Endothelial cell (in vitro differentiated cells): ENCODE measurements around the gene C16orf92. TPM values are rescaled to one million over a fixed set of nuclear protein-coding genes. Genes with fewer than 3 reads are reported as not detected.
A peak's percentile ranks its signal among the peaks of the same experiment; 100 is the strongest.

ENCODE experiments used
- DNase-seq: peaks from one replicate; pipeline ENCODE4 v3.0.0; 2021; ENCODE audit warnings: low spot score
- H3K27ac Mint-ChIP-seq: one replicate; pipeline ENCODE4 v1.8.0; 2021; ENCODE audit warnings: mixed read lengths, inconsistent platforms; ENCODE audit not compliant: unreplicated experiment
- H3K27me3 Mint-ChIP-seq: one replicate; pipeline ENCODE4 v1.8.0; 2021; ENCODE audit warnings: mild to moderate bottlenecking, moderate library complexity, mixed read lengths, inconsistent platforms; ENCODE audit not compliant: unreplicated experiment
- H3K36me3 Mint-ChIP-seq: one replicate; pipeline ENCODE4 v1.8.0; 2021; ENCODE audit warnings: mild to moderate bottlenecking, low read depth, mixed read lengths, inconsistent platforms; ENCODE audit not compliant: unreplicated experiment
- H3K4me1 Mint-ChIP-seq: one replicate; pipeline ENCODE4 v1.8.0; 2021; ENCODE audit warnings: mild to moderate bottlenecking, mixed read lengths, inconsistent platforms; ENCODE audit not compliant: unreplicated experiment
- H3K4me3 Mint-ChIP-seq: one replicate; pipeline ENCODE4 v1.8.0; 2021; ENCODE audit warnings: mild to moderate bottlenecking, mixed read lengths, inconsistent platforms; ENCODE audit not compliant: unreplicated experiment
- H3K9me3 Mint-ChIP-seq: one replicate; pipeline ENCODE4 v1.8.0; 2021; ENCODE audit warnings: mixed read lengths, inconsistent platforms; ENCODE audit not compliant: unreplicated experiment
- total RNA-seq: library from RNA; stranded (reverse); fragmentation: NEBNext Ultra II Directional; extraction: Animal tissue kit (Norgen Biotek cat#: 25700); gene quantifications from one replicate; pipeline ENCODE4 v1.2.1, GENCODE V29; 2021; ENCODE audit not compliant: unreplicated experiment
- TF ChIP-seq, protein P1 (sequence below): fragments of 200-600 bp; sonication (generic); IDR thresholded peaks from one replicate; pipeline ENCODE4 v1.5.0; 2021; ENCODE audit warnings: antibody characterized with exemption; ENCODE audit not compliant: unreplicated experiment

The C16orf92 gene
- total RNA-seq, 1 donor from 2014 or later: not detected

DNA sequence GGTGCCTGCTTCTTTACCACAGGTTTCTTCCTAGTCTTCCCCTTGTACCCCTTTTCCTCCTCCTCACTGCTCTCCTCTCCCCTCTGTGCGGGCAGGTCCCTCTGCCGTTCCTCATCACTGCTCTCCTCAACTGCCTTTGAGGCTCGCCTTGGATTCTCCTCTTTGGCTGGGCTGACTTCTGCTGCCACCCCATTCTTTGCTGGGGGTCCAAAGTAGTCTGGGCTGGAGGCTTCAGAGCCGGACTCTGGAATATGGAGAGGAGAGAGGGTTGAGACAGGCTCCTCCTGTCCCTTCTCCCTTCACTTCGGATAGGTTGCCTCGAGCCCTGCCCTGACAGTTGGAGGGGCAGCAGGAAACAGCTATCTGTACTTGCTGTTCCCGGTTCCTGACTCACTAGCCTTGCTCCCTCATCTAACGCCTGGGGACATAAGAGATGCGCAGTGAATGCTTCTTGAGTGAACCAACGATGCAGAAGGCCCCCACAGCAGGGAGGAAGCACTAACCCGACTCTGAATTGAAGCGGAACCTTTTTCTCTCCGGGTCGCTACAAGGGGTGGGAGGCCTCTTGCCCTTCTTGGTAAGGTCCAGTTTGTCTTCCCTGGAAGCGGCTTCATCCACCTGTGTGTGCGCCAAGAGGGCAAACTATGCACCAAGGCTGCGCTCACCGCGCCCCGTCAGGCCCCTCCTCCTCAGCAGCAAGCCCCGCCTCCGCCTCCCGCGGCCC is 28.2 kb upstream of the C16orf92 start:
- no peaks in the 10 kb centered on the region for H3K9me3 Mint-ChIP-seq
- H3K4me1 Mint-ChIP-seq: peaks cover 57% of the 10 kb centered on the region
- peaks cover 39% of the 10 kb centered on the region for H3K27me3 Mint-ChIP-seq
- H3K36me3 Mint-ChIP-seq: peaks cover 52% of the 10 kb centered on the region
- H3K4me3 Mint-ChIP-seq: peak overlapping the region; percentile 96
- no peak for DNase-seq
- peak overlapping the region; percentile 81 for H3K27ac Mint-ChIP-seq
- TF ChIP-seq, protein P1, sequence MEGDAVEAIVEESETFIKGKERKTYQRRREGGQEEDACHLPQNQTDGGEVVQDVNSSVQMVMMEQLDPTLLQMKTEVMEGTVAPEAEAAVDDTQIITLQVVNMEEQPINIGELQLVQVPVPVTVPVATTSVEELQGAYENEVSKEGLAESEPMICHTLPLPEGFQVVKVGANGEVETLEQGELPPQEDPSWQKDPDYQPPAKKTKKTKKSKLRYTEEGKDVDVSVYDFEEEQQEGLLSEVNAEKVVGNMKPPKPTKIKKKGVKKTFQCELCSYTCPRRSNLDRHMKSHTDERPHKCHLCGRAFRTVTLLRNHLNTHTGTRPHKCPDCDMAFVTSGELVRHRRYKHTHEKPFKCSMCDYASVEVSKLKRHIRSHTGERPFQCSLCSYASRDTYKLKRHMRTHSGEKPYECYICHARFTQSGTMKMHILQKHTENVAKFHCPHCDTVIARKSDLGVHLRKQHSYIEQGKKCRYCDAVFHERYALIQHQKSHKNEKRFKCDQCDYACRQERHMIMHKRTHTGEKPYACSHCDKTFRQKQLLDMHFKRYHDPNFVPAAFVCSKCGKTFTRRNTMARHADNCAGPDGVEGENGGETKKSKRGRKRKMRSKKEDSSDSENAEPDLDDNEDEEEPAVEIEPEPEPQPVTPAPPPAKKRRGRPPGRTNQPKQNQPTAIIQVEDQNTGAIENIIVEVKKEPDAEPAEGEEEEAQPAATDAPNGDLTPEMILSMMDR: no peak

DNA sequence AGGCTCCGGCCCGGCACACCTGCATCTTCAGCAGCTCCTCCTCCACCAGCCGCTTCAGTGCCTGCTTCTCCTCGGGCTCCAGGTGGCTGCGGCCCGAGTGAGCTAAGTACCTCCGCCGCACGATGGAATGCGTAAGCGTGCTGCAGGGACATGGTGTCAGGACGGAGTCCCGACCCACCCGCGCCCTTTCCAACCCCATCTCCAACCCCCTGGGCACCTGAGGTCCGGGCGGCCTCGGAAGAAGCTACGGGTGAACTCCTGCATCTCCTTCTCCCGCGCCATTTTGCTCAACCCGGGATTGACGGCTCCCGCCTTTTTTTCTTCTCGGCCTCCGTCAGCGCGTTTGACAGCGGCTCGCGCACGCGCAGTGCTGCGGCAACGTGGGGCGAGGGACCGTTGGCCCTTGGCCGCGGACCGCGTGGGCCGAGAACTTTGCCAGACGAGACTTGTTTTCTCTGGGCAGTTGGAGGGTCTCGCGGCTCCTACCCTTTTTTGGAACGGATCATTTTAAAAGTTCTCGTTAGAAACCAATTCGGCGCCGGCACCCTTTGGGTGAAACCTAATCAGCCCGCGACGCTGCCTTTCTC is 27.6 kb upstream of the C16orf92 start, which contains the start of gene HIRIP3:
Gene HIRIP3 (minus strand): TSS at position 294 of the 587 bp plus-strand sequence. CDS start 12 bp downstream, at position 282.
- peak; percentile 75 for DNase-seq
- peaks cover 54% of the 10 kb centered on the region for H3K4me1 Mint-ChIP-seq
- H3K4me3 Mint-ChIP-seq: peak within 1 kb of the TSS; percentile 96
- TF ChIP-seq, protein P1: no peak
- peaks cover 46% of the 10 kb centered on the region for H3K36me3 Mint-ChIP-seq
- peak within 1 kb of the TSS; percentile 81 for H3K27ac Mint-ChIP-seq
- H3K9me3 Mint-ChIP-seq: no peaks in the 10 kb centered on the region
- H3K27me3 Mint-ChIP-seq: peaks cover 41% of the 10 kb centered on the region

DNA sequence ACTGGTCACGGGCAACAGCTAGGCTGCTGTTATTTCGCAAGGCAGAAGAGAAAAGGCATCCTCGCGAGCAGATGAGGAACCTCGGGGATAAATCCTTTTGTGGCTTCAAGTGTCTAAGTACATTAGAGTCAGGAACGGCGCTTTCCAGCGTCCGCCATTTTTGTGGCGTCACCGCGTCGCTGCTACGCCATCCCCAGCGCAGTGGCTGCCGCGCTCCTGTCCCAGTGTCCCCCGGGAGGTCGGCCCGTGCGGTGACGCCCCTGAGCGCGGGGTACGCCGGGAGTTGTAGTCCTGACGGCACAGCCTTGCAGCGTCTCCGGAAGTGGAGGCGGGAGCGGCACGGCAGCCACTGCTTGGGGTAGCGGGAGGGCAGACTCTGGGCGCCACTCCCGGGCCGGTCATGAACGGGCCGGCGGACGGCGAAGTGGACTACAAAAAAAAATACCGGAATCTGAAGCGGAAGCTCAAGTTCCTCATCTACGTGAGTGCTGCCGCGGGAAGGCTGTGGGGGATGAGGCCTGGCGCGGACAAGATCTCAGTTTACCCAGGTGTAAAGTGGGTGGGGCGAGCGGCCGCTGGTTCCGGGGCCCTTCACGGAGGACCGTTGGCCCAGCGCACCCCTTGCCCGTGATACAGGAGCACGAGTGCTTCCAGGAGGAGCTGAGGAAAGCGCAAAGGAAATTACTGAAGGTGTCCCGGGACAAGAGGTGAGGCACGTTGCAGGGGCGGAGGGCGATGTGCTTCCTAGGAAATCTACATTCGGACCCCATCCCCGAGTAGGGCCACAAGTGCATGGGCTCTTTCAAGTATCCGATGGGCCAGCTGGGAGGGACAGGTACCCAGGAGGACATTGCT is 26.9 kb upstream of the C16orf92 start, which contains the start of gene INO80E:
Gene INO80E (plus strand): TSS at position 331 of the 855 bp plus-strand sequence. CDS start 70 bp downstream, at position 401.
- Mint-ChIP-seq H3K27me3 (peaks cover 40% of the 10 kb centered on the region), H3K27ac (peak within 1 kb of the TSS; percentile 74), H3K9me3 (no peaks in the 10 kb centered on the region), H3K4me3 (peak within 1 kb of the TSS; percentile 96), H3K4me1 (peaks cover 53% of the 10 kb centered on the region), H3K36me3 (peaks cover 44% of the 10 kb centered on the region)
- DNase-seq: peak; percentile 96
- TF ChIP-seq, protein P1: no peak

DNA sequence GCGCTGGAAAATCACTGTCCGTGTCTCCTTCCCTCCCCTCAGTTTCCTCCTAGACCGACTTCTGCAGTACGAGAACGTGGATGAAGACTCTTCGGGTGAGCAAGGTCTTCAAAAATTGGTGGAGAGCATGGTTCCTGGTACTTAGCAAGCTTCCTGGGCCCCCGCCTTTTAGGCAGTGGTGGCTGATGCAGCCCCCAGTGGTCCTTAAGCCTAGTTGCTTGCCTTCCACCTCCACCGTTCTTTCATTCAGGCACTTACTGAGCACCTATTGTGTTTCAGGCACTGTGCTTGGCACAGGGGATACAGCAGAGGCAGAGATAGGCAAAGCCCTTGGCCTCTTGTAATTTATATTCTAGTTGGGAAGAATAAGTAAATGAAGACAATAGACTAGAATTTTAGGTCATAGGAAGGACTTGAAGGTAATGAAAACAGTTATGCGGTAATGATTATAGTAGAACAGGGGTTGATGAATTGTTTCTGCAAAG is 26.2 kb upstream of the C16orf92 start:
- peak overlapping the region; percentile 74 for H3K27ac Mint-ChIP-seq
- peaks cover 40% of the 10 kb centered on the region for H3K36me3 Mint-ChIP-seq
- H3K9me3 Mint-ChIP-seq: no peaks in the 10 kb centered on the region
- H3K4me3 Mint-ChIP-seq: peak overlapping the region; percentile 96
- TF ChIP-seq, protein P1: no peak
- peaks cover 40% of the 10 kb centered on the region for H3K27me3 Mint-ChIP-seq
- no peak for DNase-seq
- H3K4me1 Mint-ChIP-seq: peaks cover 53% of the 10 kb centered on the region
